Mesothelial cell of epicardium (in vitro differentiated cells): ENCODE data around the gene PPP4R3B. TPM values are rescaled to one million over a fixed set of nuclear protein-coding genes. Genes with fewer than 3 reads are reported as not detected.

ENCODE experiments used
- DNase-seq, 2 experiments: peaks; one replicate each; pipeline ENCODE4 v3.0.0; 2021; ENCODE audit warnings: low spot score in 2 of 2; ENCODE audit not compliant: unreplicated experiment in 2 of 2
- H3K27ac Mint-ChIP-seq: 2 replicates; pipeline ENCODE4 v1.8.0; 2021; ENCODE audit warnings: mixed read lengths
- H3K27me3 Mint-ChIP-seq: 2 replicates; pipeline ENCODE4 v1.8.0; 2021; ENCODE audit warnings: low read depth, mixed read lengths
- H3K36me3 Mint-ChIP-seq: 2 replicates; pipeline ENCODE4 v1.8.0; 2021; ENCODE audit warnings: mixed read lengths
- H3K4me1 Mint-ChIP-seq: 2 replicates; pipeline ENCODE4 v1.8.0; 2021; ENCODE audit warnings: mixed read lengths
- H3K4me3 Mint-ChIP-seq: 2 replicates; pipeline ENCODE4 v1.8.0; 2021; ENCODE audit warnings: mild to moderate bottlenecking, moderate library complexity, mixed read lengths
- H3K9me3 Mint-ChIP-seq: 2 replicates; pipeline ENCODE4 v1.8.0; 2021; ENCODE audit warnings: mixed read lengths
- total RNA-seq: library from RNA; stranded (reverse); gene quantifications from 3 replicates; pipeline ENCODE4 v1.2.1, GENCODE V29; 2021
- TF ChIP-seq, protein P1 (sequence below): fragments of 200-600 bp; sonication (generic); IDR thresholded peaks from one replicate; pipeline ENCODE4 v1.5.0; 2021; ENCODE audit warnings: antibody characterized with exemption; ENCODE audit not compliant: unreplicated experiment

PPP4R3B gene
- total RNA-seq, 1 donor from 2014 or later = 52.0 TPM

GRCh38 chr2:55616551-55617174 lies 759 bp downstream of the PPP4R3B start:
- Mint-ChIP-seq H3K27me3 (no peaks in the 10 kb centered on the region), H3K4me1 (peaks cover 15% of the 10 kb centered on the region), H3K36me3 (peaks cover 12% of the 10 kb centered on the region), H3K9me3 (no peaks in the 10 kb centered on the region), H3K4me3 (no peak overlapping the region), H3K27ac (no peak overlapping the region)
- TF ChIP-seq, protein P1, sequence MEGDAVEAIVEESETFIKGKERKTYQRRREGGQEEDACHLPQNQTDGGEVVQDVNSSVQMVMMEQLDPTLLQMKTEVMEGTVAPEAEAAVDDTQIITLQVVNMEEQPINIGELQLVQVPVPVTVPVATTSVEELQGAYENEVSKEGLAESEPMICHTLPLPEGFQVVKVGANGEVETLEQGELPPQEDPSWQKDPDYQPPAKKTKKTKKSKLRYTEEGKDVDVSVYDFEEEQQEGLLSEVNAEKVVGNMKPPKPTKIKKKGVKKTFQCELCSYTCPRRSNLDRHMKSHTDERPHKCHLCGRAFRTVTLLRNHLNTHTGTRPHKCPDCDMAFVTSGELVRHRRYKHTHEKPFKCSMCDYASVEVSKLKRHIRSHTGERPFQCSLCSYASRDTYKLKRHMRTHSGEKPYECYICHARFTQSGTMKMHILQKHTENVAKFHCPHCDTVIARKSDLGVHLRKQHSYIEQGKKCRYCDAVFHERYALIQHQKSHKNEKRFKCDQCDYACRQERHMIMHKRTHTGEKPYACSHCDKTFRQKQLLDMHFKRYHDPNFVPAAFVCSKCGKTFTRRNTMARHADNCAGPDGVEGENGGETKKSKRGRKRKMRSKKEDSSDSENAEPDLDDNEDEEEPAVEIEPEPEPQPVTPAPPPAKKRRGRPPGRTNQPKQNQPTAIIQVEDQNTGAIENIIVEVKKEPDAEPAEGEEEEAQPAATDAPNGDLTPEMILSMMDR = no peak
- DNase-seq = no peak

DNA sequence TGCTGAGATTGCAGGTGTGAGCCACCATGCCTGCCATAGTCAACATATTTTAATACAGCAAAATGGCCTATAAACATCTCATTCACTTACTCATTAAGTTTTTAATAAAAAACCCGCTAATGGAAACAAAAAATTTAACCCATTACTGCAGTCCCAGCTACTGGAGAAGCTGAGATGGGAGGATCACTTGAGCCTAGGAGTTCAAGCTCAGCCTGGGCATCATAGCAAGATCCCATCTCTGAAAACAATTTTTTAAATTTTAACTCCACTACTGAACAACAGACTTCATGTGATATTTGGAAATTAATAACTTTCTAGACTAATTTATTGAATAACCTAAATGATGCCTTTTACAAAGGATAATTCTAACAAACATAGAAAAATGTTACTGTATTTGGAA lies 5.4 kb downstream of the PPP4R3B start:
- no peak overlapping the region for H3K27ac Mint-ChIP-seq
- H3K27me3 Mint-ChIP-seq = no peaks in the 10 kb centered on the region
- no peak overlapping the region for H3K4me3 Mint-ChIP-seq
- DNase-seq = no peak
- peaks cover 10% of the 10 kb centered on the region for H3K4me1 Mint-ChIP-seq
- TF ChIP-seq, protein P1 = no peak
- H3K36me3 Mint-ChIP-seq = peaks cover 22% of the 10 kb centered on the region
- no peaks in the 10 kb centered on the region for H3K9me3 Mint-ChIP-seq

DNA sequence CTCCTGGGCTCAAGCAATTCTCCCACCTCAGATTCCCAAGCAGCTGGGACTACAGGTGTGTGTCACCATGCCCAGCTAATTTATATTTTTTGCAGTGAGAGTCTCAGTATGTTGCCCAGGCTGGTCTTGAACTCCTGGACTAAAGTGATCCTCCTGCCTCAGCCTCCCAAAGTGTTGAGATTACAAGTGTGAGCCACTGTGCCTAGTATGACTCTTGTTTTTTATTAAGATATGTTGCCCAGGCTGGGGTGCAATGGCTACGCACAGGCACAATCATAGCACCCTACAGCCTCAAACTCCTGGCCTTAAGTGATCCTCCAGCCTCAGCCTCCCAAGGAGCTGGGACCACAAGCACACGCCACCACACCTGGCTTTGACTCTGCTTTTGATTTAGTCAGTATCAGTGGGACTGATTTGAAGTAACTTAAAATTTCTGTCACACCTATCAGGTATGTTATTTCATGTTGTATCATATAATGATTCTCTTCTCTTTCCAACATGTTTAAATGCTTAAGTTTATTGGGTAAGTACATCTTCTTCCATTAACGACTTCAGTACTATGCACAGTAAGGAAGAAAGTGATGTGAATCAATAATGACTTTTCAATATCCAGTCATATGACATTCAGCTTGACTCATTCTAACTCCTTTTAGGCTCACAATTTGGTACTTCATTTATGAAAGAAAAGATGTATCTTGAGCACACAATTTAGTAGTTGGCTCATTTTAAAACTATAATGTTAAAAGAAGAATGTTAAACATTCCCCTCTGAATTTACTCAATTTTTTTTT lies 6.3 kb downstream of the PPP4R3B start:
- H3K4me3 Mint-ChIP-seq = no peak overlapping the region
- H3K9me3 Mint-ChIP-seq = no peaks in the 10 kb centered on the region
- peaks cover 25% of the 10 kb centered on the region for H3K36me3 Mint-ChIP-seq
- peaks cover 9% of the 10 kb centered on the region for H3K4me1 Mint-ChIP-seq
- H3K27ac Mint-ChIP-seq = peak overlapping the region; percentile 34
- no peak for DNase-seq
- TF ChIP-seq, protein P1 = no peak
- no peaks in the 10 kb centered on the region for H3K27me3 Mint-ChIP-seq

DNA sequence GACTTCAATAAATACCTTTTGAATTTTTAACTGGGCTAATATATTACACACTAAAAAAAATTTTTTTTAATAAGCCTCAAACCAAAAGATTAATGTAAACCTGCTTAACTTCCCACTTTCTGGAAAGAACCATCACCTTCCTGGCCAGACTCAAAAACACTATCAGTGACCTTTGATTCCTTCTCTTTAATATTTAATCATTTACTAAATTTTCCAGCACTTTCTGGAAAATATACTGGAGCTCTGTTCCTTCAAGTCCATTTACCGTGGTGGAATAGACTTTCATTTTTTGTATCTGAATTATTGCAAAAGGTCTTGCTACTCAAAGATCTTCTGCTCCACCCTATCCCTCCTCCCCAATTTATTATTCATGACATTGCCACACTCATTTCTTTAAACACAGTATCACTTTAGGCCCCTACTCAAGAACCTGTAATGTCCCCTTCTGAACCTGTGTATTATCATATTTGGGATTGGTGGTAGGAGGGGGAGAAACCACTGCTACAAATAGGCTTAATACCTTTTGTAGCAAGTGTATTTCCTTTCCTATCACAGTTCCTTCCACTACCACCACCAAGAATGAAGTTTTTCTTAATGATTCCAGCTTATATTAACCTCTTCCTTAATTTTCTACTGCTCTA lies 7.4 kb downstream of the PPP4R3B start:
- TF ChIP-seq, protein P1 = no peak
- Mint-ChIP-seq H3K27ac (peak overlapping the region; percentile 35), H3K9me3 (no peaks in the 10 kb centered on the region), H3K27me3 (no peaks in the 10 kb centered on the region), H3K4me1 (peaks cover 2% of the 10 kb centered on the region), H3K36me3 (peaks cover 25% of the 10 kb centered on the region), H3K4me3 (no peak overlapping the region)
- DNase-seq = no peak

GRCh38 chr2:55609193-55609794 lies 8.1 kb downstream of the PPP4R3B start:
- peaks cover 23% of the 10 kb centered on the region for H3K36me3 Mint-ChIP-seq
- H3K9me3 Mint-ChIP-seq = no peaks in the 10 kb centered on the region
- H3K27me3 Mint-ChIP-seq = no peaks in the 10 kb centered on the region
- TF ChIP-seq, protein P1 = no peak
- no peak for DNase-seq
- no peak overlapping the region for H3K27ac Mint-ChIP-seq
- no peak overlapping the region for H3K4me3 Mint-ChIP-seq
- H3K4me1 Mint-ChIP-seq = peaks cover under 1% of the 10 kb centered on the region
